LoVo (cell line): ENCODE measurements around the gene PKD1.

Source experiments
- DNase-seq: peaks from one replicate; pipeline ENCODE4 v3.0.0-alpha.2; 2016; ENCODE audit warnings: low spot score

Gene PKD1

DNA sequence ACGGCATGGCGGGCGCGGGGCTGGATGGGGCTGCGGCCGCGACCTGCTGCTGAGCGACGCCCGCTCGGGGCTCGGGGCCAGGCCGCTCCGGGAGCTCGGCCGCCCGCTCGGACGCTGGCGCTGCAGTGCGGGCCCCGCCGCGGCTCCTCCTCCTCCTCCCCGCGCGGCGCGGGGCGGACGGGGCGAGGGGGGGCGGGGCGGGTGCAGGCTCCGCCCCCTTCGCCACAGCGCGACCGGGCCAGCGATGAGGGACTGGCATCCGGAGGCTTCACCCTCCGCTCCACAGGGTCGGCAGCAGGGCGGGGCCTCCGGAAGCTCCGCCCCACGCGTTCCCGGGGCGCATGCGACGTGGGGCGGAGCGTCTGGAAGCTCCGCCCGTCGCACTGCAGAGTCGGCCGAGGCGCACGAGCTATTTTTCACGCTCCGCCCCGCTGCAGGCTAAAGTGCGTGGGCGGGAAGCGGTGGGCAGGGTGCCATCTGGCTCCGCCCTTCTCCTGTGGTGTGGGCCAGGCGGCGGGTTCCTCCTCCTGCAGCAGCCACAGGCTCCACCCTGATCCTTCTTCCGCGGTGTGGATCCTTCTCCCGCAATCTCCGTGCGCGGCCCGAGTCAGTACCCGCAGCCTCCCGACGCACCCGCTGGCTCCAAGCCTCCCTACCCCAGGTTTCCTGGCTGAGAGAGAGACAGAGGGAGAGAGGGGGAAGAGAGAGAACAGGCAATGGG lies at the start of gene PKD1:
Gene PKD1, minus strand, starts transcription at position 129 of the 721 bp plus-strand sequence. CDS start 209 bp downstream, outside the sequence.
- DNase-seq = peak; percentile 88

DNA sequence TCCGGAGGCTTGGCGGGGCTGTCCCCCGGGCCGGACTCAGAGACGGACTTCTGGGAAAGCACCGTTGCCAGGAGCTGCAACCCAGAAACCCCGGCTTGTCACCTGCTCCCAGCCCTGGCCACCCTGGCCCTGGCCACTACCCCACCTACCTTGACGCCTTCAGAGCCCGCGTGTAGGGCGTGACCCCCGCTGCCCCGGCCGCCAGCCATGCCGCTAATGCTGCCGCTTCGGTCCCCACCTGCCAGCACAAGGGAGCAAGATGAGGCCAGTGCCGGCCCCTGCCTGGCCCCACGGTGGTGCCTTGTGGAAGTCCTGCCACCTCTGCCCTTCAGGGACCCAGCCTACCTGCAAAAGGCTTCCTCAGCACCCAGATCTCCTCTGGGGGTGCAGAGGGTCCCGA lies 49.3 kb upstream of the PKD1 start:
- no peak for DNase-seq

GRCh38 chr16:2184346-2184745 lies 48.6 kb upstream of the PKD1 start:
- no peak for DNase-seq

DNA sequence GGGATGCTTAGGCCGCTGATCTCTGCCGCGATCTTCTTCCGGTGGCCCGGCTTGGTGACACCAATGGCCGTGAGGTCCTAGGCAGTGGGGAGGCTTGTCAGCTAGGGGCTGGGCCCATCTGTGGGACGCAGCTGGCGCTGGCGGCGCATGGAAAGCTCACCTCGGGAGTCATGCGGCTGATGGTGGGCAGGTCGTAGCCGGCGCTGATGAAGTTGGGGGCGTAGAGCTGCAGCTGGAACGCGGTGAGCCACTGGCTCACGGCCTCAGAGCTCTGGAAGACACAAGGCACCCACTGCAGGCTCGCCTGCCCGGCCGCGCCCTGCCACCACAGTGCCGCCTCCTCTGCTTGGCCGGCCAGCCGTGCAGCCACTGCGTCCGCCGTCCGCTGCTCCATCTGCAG lies 48.0 kb upstream of the PKD1 start:
- DNase-seq = no peak

- DNase-seq = no peak
These were observed 46.3 kb upstream of the PKD1 start for GRCh38 chr16:2181952-2182351.

DNA sequence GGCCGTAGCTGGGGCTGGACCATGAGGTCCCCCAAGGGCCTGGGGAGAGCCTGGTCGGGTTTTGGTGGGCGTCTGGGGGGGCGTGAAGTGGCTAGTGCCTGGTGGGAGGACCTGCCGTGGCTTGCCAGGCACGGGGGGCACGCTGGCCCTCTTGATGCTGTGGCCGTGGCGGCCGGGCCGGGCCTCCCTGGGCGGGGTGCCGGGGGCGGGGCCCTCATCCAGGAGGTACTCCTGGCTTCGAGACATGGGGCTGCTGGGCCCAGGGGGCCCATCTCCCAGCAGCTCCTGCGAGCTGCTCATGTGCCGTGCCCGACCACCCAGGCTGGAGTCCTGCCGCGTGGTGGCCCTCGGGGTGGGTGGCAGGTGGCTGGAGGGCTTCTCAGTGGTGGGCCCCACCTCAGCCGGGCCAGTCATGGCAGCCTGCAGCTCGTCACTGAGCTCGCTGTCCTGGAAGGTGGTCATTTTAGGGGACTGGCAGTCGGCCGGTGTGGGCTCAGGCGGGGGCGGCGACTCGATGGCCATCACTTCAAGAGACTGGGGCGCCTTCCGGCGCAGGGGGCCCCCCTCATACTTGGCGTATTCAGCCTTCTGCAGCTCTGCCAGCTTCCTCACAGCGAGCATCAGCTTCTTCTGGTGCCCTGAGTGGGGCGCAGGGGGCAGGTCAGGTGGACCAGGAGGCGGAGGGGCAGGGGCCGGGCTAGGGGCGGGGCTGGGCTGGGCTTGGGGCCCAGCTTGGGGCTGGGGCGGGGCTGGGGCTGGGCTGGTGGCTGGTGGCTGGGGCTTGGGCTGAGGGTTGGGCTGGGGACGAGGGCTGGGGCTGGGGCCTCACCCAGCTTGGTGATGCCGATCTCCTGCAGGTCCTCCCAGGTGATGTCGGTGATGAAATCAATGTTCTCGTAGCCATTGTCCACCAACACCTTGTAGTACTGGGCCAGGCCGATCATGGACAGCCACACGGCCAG lies 45.5 kb upstream of the PKD1 start:
- no peak for DNase-seq

GRCh38 chr16:2180461-2180860 lies 44.8 kb upstream of the PKD1 start:
- DNase-seq = no peak

DNA sequence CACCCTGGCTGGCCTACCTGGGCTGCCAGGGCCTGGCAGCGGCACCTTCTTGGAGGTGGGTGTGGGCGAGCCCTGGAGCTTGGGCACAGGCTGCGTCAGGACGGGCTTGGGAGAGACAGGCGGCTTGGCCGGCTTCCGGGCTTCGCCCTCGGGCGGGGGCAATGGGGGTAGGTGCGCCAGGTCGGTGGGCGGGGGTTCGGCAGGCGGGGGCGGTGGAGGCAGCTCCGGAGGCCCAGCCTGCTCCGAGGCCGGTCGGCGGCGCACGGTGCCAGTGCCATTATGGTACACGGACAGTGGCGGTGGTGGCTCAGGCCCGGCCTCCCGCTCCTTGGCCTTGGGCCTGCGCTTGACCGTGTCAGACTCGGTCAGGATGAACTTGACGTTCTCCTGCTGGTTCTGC lies 43.9 kb upstream of the PKD1 start:
- DNase-seq = no peak

- no peak for DNase-seq
These were observed 43.4 kb upstream of the PKD1 start for GRCh38 chr16:2179107-2179501.

DNA sequence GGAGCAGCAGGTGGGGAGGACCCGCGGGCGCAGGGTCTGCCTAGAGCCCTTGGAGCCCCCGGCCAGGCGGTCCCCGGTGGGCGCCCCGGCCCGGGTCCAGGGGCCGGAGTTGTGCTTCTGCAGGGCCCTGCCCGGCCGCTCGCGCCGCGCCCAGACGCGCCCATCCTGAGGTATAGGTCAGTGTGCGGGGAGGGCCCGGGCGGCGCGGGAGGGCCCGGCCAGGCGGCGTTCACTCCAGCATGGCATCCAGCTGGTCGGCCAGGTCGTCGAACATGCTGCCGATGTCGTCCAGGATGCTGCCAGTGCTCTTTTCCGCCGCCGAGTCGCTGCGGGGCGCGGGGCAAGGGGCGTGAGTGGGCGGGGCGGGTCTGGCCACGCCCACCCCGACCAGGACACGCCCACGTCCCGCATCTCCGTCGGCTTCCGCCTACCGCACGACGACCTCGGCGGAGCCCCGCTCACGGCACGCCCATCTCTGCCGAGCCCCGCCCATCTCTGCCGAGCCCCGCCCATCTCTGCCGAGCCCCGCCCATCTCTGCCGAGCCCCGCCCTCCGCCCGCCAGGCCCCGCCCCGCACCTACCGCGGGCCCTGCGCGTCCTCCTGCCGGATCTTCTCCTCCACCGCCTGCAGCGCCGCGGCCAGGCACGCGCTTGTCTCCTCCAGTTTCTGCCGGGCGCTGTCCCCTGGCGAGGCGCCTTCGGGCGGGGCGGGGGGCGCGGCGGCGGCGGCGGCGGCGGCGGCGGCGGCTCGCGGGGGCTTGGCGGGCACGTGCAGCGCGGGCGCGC lies 42.8 kb upstream of the PKD1 start:
- DNase-seq = no peak

DNA sequence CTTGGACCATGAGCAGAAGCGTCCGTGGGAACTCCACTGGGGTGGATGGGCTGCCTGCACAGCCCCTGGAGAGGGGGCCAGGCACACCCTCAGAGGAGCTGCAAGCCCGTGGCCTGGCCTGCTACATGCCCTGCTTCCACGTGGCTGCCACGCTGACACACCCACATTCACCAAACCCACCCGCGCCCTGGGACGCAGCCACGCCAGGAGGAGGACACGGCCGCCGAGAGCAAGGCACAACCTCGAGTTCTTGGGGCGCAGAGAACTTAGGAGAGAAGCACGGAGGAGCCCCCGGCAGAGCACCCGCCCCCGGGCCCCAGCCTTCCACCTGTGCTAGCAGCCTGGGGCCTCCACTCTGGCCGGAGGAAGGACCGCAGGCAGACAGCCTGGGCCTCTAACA lies 41.9 kb upstream of the PKD1 start:
- DNase-seq = no peak

DNA sequence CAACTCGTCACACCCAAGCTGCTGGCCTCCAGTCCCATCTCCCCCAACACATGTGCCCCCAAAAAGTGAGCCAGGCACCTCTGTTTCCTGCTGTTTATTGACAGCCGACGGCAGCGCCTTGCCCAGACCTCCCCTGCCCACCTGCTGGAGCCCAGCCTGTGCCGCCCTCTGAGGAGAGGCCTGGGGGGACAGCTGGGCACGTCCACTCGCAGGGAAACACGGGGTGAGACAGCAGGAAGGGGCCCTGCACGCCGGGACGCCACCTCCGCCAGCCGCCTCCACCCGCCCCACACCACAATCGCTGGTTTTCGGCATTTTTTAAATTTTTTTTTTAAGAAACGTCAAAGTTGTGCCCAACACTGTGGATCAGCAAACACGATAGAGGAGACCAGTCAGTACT lies 41.4 kb upstream of the PKD1 start:
- DNase-seq = no peak

DNA sequence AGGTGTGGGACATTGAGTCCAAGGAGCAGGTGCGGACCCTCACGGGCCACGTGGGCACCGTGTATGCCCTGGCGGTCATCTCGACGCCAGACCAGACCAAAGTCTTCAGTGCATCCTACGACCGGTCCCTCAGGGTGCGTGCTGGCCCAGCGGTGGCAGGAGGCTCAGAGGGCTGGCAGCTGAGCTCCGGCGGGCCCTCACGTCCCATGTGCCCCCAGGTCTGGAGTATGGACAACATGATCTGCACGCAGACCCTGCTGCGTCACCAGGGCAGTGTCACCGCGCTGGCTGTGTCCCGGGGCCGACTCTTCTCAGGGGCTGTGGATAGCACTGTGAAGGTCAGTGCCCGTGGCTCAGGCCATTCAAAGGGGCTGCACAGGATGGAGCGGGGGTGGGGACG lies 40.3 kb upstream of the PKD1 start:
- DNase-seq = no peak

DNA sequence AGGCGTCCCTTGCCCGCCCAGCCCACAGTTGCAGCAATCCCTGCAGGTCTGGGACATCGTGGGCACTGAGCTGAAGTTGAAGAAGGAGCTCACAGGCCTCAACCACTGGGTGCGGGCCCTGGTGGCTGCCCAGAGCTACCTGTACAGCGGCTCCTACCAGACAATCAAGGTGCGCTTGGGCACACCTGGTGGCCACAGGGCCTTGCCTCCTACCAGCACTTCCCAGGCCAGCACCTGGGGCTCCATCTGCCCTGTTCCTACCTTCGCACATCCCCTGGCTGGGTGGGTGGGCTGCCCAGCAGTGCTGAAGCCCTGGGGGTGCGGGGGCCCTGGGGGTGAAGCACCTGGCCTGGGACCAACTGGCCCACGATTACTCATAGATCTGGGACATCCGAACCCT lies 39.8 kb upstream of the PKD1 start:
- no peak for DNase-seq

DNA sequence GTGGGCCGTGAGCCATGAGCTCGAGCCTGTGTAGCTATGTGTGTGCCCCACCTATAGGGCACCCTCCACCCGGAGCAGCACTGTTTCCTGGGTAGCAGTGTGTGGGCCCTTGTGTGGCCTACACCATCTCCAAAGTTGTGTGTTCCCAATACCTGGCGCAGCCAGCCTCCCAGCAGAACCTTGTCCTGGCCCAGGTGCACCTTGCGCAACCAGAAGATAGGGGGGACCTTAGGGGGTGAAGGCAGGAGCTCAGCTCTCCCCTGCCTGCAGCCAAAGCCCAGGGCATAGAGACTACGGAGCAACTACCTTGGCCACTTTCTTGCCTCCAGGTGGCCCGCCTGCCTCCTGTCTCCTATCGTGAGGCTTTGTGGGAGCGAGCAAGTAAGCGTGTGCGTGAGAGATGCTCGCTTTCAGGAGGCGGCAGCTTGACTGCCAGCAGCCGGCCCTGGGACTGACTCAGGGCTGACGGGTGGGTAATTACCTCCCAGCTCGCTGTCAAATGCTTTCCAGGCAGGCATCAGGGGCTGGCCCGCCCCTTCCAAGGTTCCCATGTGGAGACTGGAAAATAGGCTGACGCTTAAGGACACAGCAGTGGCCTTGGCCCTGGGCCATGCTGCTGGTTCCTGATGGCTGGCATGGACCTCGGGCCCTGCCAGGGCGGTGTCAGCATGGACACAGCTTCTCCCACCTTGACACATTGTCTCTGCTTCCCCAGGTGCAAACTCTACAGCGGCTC lies 38.9 kb upstream of the PKD1 start:
- no peak for DNase-seq

DNA sequence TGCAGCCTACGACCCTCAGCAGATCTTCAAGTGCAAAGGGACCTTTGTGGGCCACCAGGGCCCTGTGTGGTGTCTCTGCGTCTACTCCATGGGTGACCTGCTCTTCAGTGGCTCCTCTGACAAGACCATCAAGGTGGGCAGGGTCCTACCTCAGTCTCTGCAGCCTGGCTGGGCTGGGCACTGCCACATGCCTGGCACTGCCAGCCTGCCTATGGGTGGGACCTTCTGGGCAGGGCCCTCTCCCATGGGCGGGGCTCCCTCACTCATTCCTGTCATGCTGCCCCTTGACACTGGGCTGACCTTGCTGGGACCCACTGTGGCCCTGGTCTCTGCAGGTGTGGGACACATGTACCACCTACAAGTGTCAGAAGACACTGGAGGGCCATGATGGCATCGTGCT lies 38.2 kb upstream of the PKD1 start:
- no peak for DNase-seq

- no peak for DNase-seq
These were observed 37.7 kb upstream of the PKD1 start for GRCh38 chr16:2173366-2173765.

GRCh38 chr16:2172688-2173335 lies 37.1 kb upstream of the PKD1 start:
- DNase-seq = no peak

- no peak for DNase-seq
These were observed 36.0 kb upstream of the PKD1 start for GRCh38 chr16:2171601-2172178.

- no peak for DNase-seq
These were observed 35.1 kb upstream of the PKD1 start for GRCh38 chr16:2170587-2171435.
